HG03571 (cell line): ENCODE measurements around the gene MS4A10.

Experiments used
- ATAC-seq: cut with Tn5 transposase; IDR thresholded peaks from one replicate; pipeline ENCODE4 v1.9.1; 2021; ENCODE audit not compliant: unreplicated experiment

MS4A10 gene

DNA sequence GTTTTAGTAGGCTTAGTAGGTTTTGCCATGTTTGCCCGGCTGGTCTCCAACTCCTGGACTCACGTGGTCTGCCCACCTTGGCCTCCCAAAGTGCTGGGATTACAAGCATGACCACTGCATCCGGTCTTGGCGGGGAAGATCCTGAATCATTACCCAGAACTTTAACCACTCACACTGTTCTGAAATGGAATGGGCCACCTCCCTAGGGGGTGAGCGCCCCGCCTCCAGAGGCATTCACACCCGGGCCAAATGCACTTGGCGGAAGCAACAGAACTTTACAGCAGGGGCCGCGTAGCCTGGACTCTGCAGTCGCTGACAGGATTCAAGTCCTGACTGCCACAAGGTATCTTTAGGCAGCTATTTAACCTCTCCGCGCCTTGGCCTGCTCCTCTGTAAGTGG is 62.1 kb downstream of the MS4A10 start:
- no peak for ATAC-seq

- no peak for ATAC-seq
Observed at GRCh38 chr11:60847896-60848295, 62.8 kb downstream of the MS4A10 start.

DNA sequence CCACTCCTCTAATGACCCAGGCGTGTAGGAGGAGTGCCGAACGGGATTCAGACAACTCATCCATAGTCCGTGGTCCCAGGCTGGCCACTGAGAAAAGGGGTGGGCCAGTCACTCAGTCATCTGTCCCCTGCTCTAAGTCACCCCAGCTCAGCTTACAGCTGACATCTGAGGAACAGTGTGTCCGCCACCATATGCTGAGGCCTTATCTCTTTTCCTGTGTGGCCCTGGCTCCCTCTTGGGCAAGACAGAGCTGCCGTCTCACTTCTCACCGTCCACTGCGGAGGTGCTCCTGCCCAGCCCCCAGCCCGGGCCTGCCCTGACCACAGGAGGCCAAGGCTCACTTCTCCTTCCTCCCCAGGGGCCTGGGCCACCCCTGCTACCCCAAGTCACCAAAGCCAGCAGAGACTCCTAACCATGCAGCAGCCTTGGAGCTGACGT is 63.6 kb downstream of the MS4A10 start:
- no peak for ATAC-seq

DNA sequence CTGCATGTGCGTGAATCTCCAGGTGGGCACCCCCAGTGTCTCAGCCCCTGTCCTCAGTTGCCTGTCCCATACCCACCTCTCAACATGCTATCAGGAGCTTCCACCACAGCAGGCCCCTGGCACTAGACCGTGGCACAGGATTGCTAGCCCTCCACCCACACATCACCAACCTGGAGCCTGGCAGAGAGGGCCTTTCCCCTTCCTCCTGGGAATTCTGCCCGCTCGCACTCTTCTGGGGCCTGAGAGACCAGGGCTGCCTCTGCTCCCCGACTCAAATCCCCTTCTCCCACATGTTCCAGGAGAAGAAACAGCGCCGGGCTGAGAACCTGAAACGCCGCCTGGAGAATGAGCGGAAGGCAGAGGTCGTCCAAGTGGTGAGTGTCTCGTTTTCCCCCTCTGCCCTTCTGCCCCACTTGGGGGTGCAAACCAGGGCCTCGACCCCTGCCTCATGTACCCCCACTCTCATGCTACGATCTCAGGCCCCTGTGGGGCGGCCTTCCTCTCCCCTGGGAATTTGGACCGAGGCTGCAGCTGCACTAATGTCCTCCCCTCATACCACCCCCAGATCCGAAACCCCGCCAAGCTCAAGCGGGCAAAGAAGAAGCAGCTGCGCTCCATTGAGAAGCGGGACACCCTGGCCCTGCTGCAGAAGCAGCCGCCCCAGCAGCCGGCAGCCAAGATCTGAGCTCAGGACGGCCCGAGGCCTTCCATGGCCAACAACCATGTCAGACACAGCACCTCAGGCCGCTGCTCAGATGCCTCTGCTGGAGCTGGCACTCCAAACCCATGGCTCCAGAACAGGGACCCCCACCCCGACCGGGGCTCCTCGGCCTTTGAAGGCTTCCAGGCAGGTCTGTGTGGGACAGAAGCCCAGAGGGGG is 64.7 kb downstream of the MS4A10 start:
- ATAC-seq = no peak
